SK-N-SH treated with all-trans-retinoic acid at 6 μM for 48 hours (cell line): ENCODE data around the gene LEMD2.

Experiments
- ATAC-seq: fragments of 200-7000 bp; cut with Tn5 transposase; 3 replicates; pipeline ENCODE4 v1.9.1; 2020; ENCODE audit warnings: mild to moderate bottlenecking, moderate library complexity
- ARNTL ChIP-seq: fragments of 450-650 bp; formaldehyde crosslinking; IDR thresholded peaks from 2 replicates; pipeline ENCODE4 v1.5.0; 2020; ENCODE audit warnings: low read depth, mild to moderate bottlenecking, moderate library complexity, borderline replicate concordance
- BACH2 ChIP-seq: fragments of 250-450 bp; sonication (Bioruptor Pico); IDR thresholded peaks from 2 replicates; pipeline ENCODE4 v1.9.0; 2021; ENCODE audit warnings: mild to moderate bottlenecking, borderline replicate concordance
- CSDC2 ChIP-seq: fragments of 250-450 bp; sonication (Bioruptor Pico); IDR thresholded peaks from 2 replicates; pipeline ENCODE4 v1.5.0; 2020; ENCODE audit warnings: mild to moderate bottlenecking, moderate library complexity
- CSRNP3 ChIP-seq: fragments of 250-450 bp; sonication (Bioruptor Pico); IDR thresholded peaks from 2 replicates; pipeline ENCODE4 v1.5.1; 2021; ENCODE audit warnings: mild to moderate bottlenecking, moderate library complexity
- GLIS3 ChIP-seq: fragments of 250-450 bp; sonication (Bioruptor Pico); IDR thresholded peaks from 2 replicates; pipeline ENCODE4 v1.5.0; 2020; ENCODE audit warnings: mild to moderate bottlenecking, moderate library complexity
- ISL1 ChIP-seq: fragments of 250-450 bp; sonication (Bioruptor Pico); IDR thresholded peaks from 2 replicates; pipeline ENCODE4 v2.1.2; 2022; ENCODE audit warnings: mild to moderate bottlenecking, moderate library complexity
- OSR1 ChIP-seq: fragments of 250-450 bp; sonication (Bioruptor Pico); IDR thresholded peaks from 2 replicates; pipeline ENCODE4 v1.8.0; 2022; ENCODE audit warnings: moderate library complexity, mild to moderate bottlenecking, inconsistent platforms
- PATZ1 ChIP-seq: fragments of 250-450 bp; sonication (Bioruptor Pico); IDR thresholded peaks from 2 replicates; pipeline ENCODE4 v1.8.0; 2020; ENCODE audit warnings: mild to moderate bottlenecking, moderate library complexity, borderline replicate concordance
- POU6F1 ChIP-seq: fragments of 250-450 bp; sonication (Bioruptor Pico); IDR thresholded peaks from 2 replicates; pipeline ENCODE4 v1.8.0; 2021; ENCODE audit warnings: low read depth, mild to moderate bottlenecking, moderate library complexity, borderline replicate concordance
- PPARA ChIP-seq: fragments of 250-450 bp; sonication (Bioruptor Pico); IDR thresholded peaks from 2 replicates; pipeline ENCODE4 v1.5.0; 2020; ENCODE audit warnings: mild to moderate bottlenecking, borderline replicate concordance
- RARB ChIP-seq: fragments of 250-450 bp; sonication (Bioruptor Pico); IDR thresholded peaks from 2 replicates; pipeline ENCODE4 v1.8.0; 2021; ENCODE audit warnings: mild to moderate bottlenecking, moderate library complexity
- SNAI2 ChIP-seq: fragments of 250-450 bp; sonication (Bioruptor Pico); IDR thresholded peaks from 2 replicates; pipeline ENCODE4 v1.5.0; 2020; ENCODE audit warnings: mild to moderate bottlenecking, moderate library complexity
- TCF4 ChIP-seq: fragments of 250-450 bp; sonication (Bioruptor Pico); IDR thresholded peaks from 2 replicates; pipeline ENCODE4 v1.8.0; 2021; ENCODE audit warnings: mild to moderate bottlenecking, moderate library complexity, borderline replicate concordance
- TOX ChIP-seq: fragments of 250-450 bp; sonication (Bioruptor Pico); IDR thresholded peaks from 2 replicates; pipeline ENCODE4 v1.8.0; 2021; ENCODE audit warnings: mild to moderate bottlenecking, moderate library complexity, borderline replicate concordance
- TSHZ2 ChIP-seq: fragments of 250-450 bp; sonication (Bioruptor Pico); IDR thresholded peaks from 2 replicates; pipeline ENCODE4 v1.5.0; 2020; ENCODE audit warnings: mild to moderate bottlenecking, moderate library complexity
- ZC3H10 ChIP-seq: fragments of 250-450 bp; sonication (Bioruptor Pico); IDR thresholded peaks from 2 replicates; pipeline ENCODE4 v1.5.1; 2021; ENCODE audit warnings: mild to moderate bottlenecking, moderate library complexity
- ZFP3 ChIP-seq: fragments of 250-450 bp; sonication (Bioruptor Pico); IDR thresholded peaks from 2 replicates; pipeline ENCODE4 v1.5.0; 2020; ENCODE audit warnings: mild to moderate bottlenecking, moderate library complexity
- ZNF565 ChIP-seq: fragments of 450-650 bp; formaldehyde crosslinking; conservative IDR thresholded peaks from 2 replicates; pipeline ENCODE4 v1.5.0; 2020; ENCODE audit warnings: low read depth, mild to moderate bottlenecking, moderate library complexity
- ZNF70 ChIP-seq: fragments of 450-650 bp; formaldehyde crosslinking; IDR thresholded peaks from 2 replicates; pipeline ENCODE4 v1.5.0; 2020; ENCODE audit warnings: mild to moderate bottlenecking, moderate library complexity
- ZNF8 ChIP-seq: fragments of 450-650 bp; formaldehyde crosslinking; IDR thresholded peaks from 2 replicates; pipeline ENCODE4 v1.5.0; 2020; ENCODE audit warnings: mild to moderate bottlenecking, moderate library complexity

The LEMD2 gene

GRCh38 chr6:33797626-33798342, 8.9 kb upstream of the LEMD2 start:
- ATAC-seq = no peak
- no peak for TF ChIP-seq OSR1 (CRISPR knock-in tag)
- no peak for TF ChIP-seq GLIS3 (CRISPR knock-in tag)
- TF ChIP-seq ZFP3 = no peak
- no peak for TF ChIP-seq ZNF8 (CRISPR knock-in tag)
- TF ChIP-seq CSRNP3 (CRISPR knock-in tag) = no peak
- no peak for TF ChIP-seq TOX
- TF ChIP-seq ARNTL (CRISPR knock-in tag) = no peak
- no peak for TF ChIP-seq ISL1
- TF ChIP-seq CSDC2 (CRISPR knock-in tag) = no peak
- no peak for TF ChIP-seq POU6F1 (CRISPR knock-in tag)
- TF ChIP-seq ZNF70 = no peak
- no peak for TF ChIP-seq TSHZ2 (CRISPR knock-in tag)
- no peak for TF ChIP-seq TCF4
- TF ChIP-seq SNAI2 (CRISPR knock-in tag) = no peak
- no peak for TF ChIP-seq PATZ1 (CRISPR knock-in tag)

GRCh38 chr6:33794910-33795623, 6.1 kb upstream of the LEMD2 start:
- ATAC-seq = no peak
- TF ChIP-seq ZFP3 (no peak), PPARA (no peak), ZNF565 (no peak), ZNF8 (CRISPR knock-in tag) (no peak), RARB (no peak), TOX (no peak), ZNF70 (no peak), TSHZ2 (CRISPR knock-in tag) (no peak), POU6F1 (CRISPR knock-in tag) (no peak), OSR1 (CRISPR knock-in tag) (no peak), BACH2 (CRISPR knock-in tag) (no peak), ZC3H10 (no peak), CSDC2 (CRISPR knock-in tag) (no peak), SNAI2 (CRISPR knock-in tag) (no peak), TCF4 (no peak), PATZ1 (CRISPR knock-in tag) (no peak)
- TF ChIP-seq, all 23 proteins: peak for 0
